NCI-H187 (cell line): ENCODE results near the gene SOX8.
"Not testable (repeated sequence)": the region's sequence is repeated elsewhere in the genome, so short reads cannot be mapped to it uniquely, and the experiment has no call there.

Source experiments
- DNase-seq, 2 experiments: peaks; one replicate each; lab custom pipeline; 2025; lab: John Stamatoyannopoulos, UW

Gene SOX8

DNA sequence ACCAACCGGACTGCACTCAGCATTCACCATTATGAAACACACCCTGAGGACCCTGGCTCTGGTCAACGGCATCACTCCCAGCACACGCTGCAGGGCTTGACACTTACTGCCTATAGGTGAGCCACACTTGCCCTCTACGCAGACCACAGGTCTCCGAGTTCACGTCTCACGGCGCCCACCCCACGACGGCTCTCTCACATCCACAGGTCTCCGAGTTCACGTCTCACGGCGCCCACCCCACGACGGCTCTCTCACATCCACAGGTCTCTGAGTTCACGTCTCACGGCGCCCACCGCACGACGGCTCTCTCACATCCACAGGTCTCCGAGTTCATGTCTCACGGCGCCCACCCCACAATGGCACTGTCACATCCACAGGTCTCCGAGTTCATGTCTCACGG lies 25.8 kb upstream of the SOX8 start:
- not testable (repeated sequence) for DNase-seq

DNA sequence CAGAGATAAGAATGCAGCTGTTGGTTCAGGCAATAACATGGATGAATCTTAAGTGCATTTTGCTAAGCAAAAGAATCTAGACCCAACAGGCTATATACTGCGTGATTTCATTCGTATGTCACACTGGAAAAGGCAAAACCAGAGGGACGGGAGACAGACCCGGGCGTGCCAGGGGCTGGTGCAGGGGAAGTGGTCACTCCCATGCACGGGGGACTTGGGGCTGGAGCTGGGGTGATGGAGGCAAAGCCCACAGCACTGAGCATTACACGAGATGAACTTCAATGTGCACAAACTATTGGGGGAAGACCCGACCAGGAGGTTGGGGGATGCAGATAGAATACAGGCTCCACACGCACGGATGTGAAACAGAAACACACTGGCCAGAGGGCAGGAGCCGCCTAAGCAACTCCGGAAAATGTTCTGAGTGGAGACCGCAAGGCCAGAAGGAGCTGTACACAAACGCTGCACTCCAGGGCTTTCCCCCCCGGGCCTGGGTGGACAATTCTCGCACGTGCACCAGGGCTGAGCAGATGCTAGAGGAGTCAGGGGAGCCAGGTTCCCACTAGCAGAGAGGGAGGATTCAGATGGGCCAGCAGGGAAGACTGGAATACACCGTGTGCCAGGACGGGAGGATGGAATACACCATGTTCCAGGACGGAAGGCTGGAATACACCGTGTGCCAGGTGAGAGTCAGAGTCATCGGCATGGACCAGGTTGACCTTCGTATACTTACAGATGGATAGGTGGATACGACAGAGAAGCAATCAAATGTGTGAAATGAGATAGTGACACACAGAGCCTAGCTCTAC lies 22.1 kb upstream of the SOX8 start:
- no peak for DNase-seq

DNA sequence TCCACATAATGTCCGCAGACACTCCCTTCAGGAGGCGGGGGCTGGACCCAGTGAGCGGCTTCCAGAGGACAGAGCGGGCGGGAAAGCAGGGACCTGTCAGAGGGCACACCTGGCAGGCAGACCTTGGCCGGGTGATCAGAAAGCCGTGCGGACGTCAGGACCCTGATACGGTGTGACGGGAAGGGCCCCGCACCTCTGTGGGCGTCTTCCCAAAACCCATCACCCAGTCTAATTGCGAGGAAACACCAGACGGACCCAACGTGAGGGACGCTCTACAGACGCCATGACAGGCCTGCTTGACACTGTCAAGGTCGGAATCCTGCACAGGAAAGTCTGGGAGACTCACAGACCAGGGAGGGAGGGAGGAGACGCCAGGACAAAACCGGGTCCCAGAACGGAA lies 19.2 kb upstream of the SOX8 start:
- no peak for DNase-seq

DNA sequence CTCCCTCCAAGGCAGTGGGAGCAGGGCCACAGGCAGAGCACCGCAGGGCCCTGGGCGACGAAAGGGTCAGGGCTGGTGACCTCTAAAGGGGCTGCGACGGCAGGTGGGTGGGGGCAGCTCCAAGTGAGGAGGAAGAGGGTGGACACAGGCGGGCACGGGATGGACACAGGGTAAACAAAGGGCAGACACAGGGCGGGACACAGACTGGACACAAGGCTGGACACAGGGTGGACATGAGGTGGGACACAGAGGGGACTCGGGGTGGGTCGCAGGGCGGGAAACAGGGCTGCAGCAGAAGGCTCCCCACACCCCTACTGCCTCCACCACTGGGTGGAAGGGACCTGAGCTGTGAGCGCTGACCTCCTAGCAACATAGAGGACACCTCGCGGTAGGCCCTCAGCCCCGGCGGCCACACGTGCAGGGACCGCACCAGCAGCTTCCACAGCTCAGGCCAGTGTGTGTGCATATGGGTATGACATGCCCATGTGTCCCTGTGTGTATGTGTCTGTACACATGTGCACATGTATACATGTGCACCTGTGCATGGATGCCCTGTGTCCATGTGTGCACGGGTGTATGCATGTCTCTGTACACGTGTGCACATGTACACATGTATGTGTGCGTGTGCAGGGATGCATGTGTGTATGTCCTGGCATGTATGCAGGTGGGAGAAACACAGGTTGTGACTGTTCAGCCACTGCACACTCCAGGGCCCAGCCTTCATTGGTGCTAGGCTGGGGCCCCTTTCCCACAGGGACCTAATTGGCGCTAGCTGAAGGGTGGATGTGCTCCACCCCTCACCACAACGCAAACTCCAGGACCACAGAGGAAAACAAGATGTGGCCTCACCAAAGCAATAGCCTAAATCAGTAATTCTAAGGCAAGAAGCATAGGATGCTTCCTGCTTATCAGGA lies 18.4 kb upstream of the SOX8 start:
- no peak for DNase-seq

DNA sequence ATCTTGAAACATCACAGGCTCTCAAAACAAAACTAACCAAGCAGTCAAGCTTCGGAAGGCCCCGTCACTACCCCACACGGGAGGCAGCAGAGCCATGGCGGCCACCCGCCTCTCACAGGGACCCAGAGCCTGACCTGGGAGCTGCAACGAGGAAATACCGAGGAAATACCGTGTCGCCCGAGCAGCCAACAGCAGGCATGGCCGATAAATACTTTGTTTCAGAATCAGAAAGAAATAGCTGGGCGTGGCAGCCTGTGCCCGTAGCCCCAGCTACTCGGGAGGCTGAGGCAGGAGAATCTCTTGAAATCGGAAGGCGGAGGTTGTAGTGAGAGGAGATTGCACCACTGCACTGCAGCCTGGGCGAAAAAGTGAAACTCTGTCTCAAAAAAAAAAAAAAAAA lies 17.7 kb upstream of the SOX8 start:
- no peak for DNase-seq

DNA sequence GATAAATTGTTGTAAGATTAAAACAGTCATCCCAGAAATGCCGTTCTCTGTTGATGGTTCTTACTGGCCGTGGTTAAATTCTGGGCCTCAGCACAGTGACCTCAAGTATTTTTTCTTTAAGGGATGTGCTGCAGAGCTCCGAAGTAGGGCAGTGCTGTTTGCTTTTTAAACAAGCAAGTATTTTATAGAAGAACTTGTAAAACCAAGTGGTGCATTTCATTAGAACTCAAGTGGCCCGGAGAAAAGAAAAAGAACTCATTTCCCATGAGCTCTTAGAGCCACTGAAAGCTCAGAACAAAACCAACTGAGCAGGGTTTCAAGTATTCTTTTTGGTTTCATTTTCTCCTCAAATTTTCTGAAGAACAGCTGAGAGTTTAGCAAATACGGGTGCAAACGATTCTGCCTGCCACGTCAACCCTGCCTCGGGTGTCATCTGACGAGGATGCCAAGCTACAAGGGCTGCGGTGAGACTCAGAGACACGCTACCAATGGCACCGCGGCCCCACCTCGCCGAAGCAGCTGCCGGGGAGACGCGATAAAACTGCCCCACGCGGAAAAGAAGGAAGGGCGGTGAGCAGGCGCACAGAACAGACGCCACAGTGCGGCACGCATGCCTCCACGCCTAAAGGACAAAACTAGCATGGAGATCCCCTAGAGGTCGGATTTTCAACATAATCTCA lies 17.1 kb upstream of the SOX8 start:
- peak in 1 of 2 experiments; percentile 29 for DNase-seq

DNA sequence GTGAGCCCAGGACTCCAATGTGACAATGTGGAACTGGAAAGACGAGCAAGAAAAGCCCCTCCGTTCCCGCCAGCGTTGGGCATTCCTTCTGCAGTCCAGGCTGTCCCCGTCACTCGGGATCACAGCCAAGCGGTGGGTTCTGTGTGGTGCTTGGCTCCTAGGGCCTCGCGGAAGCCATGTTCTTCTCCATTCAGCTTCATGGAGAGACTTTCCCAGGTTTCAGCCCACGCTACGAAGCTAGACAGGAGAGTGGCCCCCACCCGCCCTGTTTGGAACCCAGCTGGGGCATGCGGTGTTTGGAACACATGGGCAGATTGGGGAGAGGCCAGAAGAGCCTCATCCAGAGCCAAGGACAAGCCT lies 16.6 kb upstream of the SOX8 start:
- no peak for DNase-seq

DNA sequence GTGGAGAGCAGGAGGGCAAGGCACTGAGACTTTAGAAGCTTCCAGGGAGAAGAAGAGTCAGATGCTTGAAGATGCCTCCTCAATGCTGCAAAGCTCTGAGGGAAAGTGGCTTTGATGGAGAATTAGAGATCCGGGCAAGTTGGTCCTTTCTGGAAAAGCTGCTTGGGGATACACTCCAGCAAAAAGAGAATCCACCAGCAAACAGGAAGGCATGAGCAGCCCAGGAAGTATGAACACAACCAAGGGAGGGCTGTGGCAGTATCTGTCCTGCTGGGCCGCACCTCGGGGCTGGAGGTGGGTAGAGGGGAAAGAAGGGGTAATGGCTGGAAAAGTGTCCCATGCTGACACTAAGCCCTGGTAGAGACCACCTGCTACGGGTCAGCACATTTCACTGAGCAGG lies 16.1 kb upstream of the SOX8 start:
- DNase-seq, result no peak

DNA sequence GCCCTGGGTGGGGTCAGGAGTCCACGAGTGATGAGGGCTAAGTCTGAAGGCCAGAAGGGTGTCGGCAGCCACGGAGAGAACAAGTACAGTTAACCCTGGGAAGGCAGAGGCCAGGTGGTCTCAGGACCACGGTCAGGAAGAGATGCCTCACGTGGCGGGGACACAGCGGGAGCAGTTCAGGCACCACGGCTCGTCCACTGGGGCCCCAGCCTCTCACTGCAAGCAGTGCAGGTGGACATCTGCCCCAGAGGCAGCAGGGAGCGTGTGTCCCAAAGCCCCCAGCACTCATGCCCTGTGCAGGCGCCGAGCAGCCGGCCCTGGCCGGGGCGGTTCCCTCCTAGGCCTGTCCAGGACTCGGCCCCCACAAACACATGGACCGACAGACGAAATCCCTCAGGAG lies 15.5 kb upstream of the SOX8 start:
- DNase-seq, result no peak

DNA sequence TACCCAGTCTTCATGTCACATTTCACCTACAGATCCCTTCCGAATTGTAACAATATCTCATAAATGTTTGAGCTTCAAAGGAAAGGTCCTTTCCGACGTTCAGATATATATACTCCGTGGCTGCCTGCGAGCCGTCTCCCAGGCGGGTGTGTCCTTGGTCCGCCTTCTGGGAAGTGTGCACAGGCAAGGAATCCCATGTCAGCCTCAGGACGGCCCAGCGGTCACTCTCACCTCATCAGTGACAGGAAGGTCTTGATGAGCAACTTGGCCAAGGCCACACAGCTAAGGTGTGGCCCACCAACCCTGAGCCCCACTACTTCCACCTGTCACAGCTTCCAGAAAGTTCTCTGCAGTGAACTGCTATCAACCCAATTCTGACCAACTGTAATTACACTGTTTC lies 15.1 kb upstream of the SOX8 start:
- no peak for DNase-seq

DNA sequence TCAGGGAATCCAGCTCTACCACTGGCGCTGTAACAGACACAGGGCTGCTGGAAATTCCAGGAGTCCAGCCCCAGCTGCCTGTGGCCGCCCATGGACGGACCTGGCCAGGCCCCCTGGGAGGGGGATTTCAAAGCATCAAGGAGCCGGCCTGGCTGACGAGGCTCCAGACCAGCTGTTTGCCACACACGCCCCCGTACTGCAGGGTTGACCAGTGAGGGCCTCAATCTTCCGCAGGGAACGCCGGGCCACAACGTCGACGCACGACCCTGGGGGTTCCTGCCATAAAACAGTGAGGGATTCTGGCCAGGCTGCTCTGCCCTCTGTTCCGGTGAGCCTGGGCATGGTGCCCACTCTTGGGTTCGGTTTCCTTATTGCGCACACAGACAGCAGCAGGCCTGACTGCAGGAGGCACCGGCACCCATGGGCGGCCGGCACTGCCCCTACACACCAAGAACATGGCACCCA lies 14.5 kb upstream of the SOX8 start:
- no peak for DNase-seq

DNA sequence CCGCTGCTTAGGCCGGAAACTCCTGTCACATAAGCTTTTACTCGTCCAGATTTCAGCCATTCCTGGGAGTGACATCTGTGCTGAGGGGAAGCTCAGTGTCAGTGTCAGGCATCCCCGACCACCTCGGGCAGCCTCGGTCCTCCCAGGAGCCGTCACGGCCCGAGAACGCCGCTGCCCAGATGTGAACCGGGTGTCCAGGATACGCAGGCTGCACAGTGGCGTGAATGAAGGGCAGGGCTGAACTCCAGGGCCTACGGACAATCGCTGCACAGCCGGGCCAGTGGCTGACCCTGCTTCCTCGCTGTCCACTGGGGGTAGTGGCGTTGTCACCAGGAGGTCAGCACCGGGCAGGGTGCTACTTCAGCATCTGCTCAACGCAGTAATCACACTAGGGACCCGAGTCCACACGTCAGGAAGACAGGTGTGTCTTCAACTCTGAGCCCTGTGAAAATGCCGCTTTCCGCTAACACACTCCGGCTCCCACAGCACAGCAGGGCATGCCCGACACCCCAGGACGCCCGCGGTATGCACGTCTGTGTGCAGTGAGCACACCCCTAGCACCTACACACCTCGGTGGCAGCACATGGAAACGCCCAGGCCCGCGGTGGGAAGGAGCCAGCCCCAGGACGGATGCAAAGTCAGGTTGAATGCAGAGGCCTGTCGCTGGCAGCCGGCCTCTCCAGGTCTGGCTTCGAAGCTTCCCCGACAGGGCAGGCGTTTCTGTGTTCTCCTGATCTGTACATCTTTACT lies 13.8 kb upstream of the SOX8 start:
- DNase-seq, result no peak

DNA sequence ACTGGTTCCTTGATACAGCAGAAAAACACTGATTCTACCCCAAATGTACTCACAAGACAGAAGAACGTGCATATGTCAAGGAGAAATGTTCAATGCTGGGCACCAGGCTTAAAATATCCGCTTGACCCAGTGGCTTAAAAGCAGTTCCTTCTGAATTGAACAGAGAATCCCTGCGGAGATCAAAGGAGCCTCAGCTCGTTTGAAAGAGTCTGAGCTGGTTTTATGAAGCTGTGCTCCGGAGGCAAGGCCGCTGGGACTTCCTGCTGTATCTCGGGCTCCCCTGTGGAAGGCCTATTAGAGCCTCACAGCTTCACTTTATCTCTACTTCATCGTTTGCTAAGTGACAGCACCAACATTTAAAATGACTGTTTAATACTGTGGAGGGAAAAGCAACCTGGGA lies 12.9 kb upstream of the SOX8 start:
- no peak for DNase-seq

DNA sequence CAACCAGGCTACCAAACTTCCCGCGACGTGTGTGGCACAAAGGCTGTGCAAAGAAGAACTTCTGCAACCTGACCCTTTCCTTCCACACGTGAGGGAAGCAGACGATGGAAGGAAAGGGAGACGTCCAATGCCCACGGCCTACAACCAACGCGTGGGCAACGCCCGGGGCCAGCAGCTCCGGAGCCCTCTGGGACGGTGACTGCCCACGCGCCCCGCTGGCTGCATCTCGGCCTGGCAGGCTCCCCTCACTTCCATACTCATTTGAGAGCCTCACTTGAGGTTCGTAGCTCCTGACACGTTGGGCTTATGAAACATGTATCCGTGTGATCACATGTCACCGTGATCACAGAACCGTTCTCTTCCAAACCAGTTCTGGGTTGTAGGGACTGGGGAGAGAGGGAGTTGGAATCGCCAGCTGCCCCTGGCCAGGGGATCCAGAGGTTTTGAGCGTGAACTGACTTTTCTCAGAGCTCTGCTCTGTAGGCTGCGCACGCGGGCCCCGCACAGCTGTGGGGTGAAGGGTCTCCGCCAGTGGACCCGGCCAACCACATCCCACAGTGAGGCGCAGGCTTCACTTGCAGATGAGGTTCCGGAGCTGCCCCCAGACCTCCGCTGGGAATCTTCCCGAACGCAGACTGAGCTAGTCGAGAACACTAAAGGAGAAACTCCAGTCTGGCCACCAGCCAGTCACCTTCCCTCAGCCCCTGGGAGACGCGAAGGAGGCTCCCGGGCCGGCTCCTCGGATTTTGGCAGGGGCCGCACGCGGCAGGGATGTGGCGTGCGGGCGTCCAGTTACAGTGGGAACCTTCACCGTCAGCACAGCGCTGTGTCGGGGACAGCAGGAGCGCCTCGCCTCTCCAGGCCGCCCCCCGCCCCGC lies 11.8 kb upstream of the SOX8 start:
- DNase-seq, result no peak

DNA sequence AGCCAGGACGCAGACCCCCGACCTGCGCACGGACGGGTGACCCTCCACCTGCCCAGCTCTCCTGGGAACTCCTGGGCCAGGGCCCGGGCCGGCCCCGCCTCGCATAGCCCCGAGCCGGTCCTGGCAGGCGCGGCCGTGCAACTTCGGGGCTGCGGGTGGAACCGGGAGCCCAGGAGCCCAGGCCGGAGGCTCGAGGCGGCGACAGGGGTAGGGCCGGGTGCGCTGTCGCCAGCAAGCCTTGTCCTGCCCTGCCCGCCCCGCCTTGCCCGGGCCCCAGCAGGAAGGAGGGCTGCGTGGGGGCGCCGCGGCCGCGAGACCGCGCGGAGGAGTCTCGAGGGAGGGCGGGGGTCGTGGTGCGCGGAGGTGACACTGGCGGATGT lies 11.2 kb upstream of the SOX8 start:
- no peak for DNase-seq

DNA sequence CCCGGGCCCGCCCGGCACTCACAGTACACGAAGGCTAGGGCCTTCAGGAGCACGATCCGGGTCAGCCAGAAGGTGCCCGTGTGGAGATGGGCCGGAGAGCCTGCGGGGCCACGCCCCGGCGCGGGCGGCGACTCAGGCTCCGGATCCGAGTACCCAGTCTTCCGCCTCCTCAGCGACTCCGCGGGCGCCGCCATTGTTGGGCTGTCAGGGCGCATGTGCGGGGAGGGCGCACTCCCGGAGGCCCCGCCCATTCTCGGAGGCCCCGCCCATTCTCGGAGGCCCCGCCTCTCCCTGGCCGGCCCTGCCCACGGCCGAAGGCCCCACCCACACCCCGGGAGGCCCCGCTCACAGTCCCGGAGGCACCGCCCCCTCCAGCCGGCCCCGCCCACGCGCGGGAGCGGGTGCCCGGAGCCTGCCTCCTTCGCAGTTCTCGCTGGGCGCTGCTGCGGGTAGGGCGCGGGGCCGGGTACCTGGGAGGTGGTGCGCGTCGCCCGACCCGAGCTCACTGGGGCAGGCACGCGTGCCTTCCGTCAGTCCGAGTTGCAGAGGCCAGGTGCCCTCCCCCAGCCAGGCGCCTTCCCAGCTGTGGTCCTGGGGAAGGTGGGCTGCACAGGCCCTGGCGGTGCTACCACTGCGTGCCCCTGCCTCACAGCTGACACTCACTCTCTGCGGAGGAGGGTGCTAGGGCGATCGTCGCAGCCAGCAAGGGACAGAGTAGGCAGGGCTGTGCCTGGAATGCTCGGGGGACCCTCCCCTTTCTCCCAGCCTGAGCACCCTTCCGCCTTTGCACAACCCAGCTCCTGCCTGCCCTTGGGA lies 10.6 kb upstream of the SOX8 start, which contains the start of gene LMF1:
Gene LMF1 (minus strand): TSS at position 219 of the 816 bp plus-strand sequence. CDS start 4 bp downstream, at position 215.
- DNase-seq, result peak; percentile 86 to 89

DNA sequence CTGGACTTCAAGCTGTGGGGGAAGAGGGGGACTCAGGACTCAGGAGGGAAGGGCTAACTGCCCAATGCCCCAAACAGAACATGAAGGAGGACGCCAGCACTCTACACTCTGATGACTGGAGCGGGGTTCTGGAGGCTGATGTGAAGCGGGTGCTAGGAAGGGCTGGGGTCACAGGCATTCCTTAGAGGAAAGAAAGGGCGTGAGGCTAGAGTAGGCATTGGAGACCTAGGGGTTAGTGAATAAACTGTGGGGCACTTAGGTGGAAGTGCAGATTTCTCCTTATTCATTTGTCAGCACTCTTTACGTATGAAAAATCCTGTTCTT lies 10.0 kb upstream of the SOX8 start:
- no peak for DNase-seq

DNA sequence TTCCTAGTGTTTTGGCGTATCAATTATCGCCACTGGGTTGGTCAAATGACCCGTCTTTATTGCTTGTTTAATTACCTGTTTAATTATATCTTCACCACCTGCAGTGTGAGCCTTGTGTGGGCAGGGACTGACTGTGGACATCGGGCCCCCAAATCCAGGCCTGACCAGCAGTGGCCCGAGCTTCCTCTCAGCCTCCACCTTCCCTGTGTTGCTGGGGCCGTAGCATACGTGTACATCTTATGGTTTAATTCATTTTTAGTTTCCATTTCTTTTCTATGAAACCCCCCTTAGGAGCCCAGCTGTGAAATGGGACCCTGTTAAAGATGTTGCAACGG lies 9.6 kb upstream of the SOX8 start:
- no peak for DNase-seq

DNA sequence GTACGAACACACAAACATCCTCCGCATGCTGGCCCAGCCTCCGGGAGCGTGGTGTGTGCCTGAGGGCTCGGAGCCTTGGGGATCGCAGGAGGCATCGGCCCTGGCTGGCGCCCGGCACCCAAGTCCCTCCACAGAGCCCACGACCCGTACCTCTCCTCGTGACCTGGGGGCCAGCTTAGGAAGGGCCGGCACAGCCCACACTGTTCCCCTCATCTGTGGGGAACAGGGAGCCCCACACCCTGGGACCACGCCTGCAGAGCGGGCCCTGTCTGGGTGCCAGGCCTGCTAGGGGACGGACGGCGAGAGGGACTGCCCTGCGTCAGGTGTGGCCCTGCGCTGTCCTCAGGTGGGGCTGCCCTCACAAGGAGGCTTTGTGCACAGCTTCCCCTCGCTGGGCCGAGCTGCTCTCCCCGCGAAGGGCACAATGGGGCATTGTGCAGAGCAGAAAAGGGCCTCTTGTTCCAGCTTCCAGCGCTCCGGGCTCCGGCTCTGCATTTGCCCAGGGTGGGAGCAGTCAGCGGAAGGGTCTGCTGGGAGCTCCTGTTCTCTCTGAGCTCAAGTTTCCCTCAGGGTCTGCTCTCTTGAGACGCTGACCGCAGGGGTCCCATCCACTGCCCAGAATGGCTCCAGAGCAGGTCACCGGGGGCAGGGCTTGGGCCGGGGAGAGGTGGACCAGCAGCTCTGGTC lies 9.1 kb upstream of the SOX8 start:
- no peak for DNase-seq

DNA sequence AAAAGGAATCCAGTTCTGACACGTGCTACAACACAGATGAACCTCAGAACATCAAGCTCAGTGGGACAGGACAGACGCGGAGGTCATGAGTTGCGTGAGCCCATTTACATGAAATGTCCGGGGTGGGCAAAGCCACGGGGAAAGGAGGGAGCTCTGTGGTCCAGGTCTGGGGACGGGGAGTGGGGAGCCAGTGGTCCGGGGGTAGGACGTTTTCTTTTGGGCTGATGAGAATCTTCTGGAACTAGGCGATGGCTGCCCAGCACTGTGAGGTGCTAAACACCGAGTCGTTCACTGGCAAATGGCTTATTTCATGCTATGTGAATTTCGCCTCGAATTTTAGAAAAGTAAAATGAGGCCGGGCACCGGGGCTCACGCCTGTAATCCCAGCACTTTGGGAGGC lies 8.2 kb upstream of the SOX8 start:
- DNase-seq, result no peak
